HUES6 (cell line): ENCODE measurements around the gene PITPNC1.
"Not testable (repeated sequence)": the region's sequence is repeated elsewhere in the genome, so short reads cannot be mapped to it uniquely, and the experiment has no call there.

Experiments used
- H3K27ac ChIP-seq: 2 replicates; pipeline ENCODE4 v1.7.0; 2013; ENCODE audit warnings: low read depth, mild to moderate bottlenecking, low read length, inconsistent platforms
- H3K27me3 ChIP-seq: 2 replicates; pipeline ENCODE4 v1.6.1; 2013; ENCODE audit warnings: low read length; ENCODE audit not compliant: control insufficient read depth, insufficient read depth
- H3K36me3 ChIP-seq: 2 replicates; pipeline ENCODE4 v1.6.1; 2013; ENCODE audit warnings: low read length; ENCODE audit not compliant: control insufficient read depth, insufficient read depth
- H3K4me1 ChIP-seq: 2 replicates; pipeline ENCODE4 v1.6.1; 2013; ENCODE audit warnings: low read length; ENCODE audit not compliant: control insufficient read depth, insufficient read depth
- H3K4me3 ChIP-seq: 2 replicates; pipeline ENCODE4 v1.5.1; 2013; ENCODE audit warnings: low read depth, low read length
- H3K9ac ChIP-seq: one replicate; pipeline ENCODE4 v1.6.1; 2013; ENCODE audit warnings: mild to moderate bottlenecking, low read length
- H3K9me3 ChIP-seq: 2 replicates; pipeline ENCODE4 v1.6.1; 2013; ENCODE audit warnings: low read depth, low read length; ENCODE audit not compliant: control insufficient read depth, insufficient read depth

Gene PITPNC1

GRCh38 chr17:67421869-67422273 lies 44.8 kb downstream of the PITPNC1 start:
- H3K4me1 ChIP-seq, result peaks cover 14% of the 10 kb centered on the region; the same call in 1 of the 2 replicates
- H3K4me3 ChIP-seq, result no peak overlapping the region
- no peak overlapping the region for H3K27ac ChIP-seq
- H3K9me3 ChIP-seq, result peaks cover 3% of the 10 kb centered on the region; the same call in 1 of the 2 replicates
- no peak overlapping the region for H3K9ac ChIP-seq
- no peaks in the 10 kb centered on the region for H3K27me3 ChIP-seq
- no peaks in the 10 kb centered on the region for H3K36me3 ChIP-seq

DNA sequence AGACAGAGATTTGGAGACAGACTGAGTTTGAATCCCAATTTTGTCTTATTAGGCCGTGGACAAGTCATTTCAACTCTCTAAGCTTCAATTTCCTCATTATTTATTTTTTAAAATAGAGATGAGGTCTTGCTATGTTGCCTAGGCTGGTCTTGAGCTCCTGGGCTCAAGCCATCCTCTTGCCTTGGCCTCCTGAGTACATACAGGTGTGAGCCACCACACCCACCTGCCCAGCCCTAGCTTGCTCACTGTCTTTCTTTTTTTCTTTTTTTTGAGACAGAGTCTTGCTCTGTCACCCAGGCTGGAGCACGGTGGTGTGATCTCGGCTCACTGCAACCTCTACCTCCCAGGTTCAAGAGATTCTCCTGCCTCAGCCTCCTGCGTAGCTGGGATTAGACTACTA lies 45.2 kb downstream of the PITPNC1 start:
- H3K36me3 ChIP-seq, H3K27ac ChIP-seq, H3K9me3 ChIP-seq, H3K9ac ChIP-seq, H3K4me3 ChIP-seq, H3K27me3 ChIP-seq: not testable (repeated sequence)
- H3K4me1 ChIP-seq, result peaks cover 14% of the 10 kb centered on the region; the same call in 1 of the 2 replicates

- H3K4me1 ChIP-seq, result peaks cover 14% of the 10 kb centered on the region; the same call in 1 of the 2 replicates
- H3K27ac ChIP-seq, result 0 out of 2 replicates have a peak overlapping the region, but pooled peaks have one; percentile 45
- H3K9ac ChIP-seq, result no peak overlapping the region
- peaks cover 3% of the 10 kb centered on the region; the same call in 1 of the 2 replicates for H3K9me3 ChIP-seq
- no peaks in the 10 kb centered on the region for H3K36me3 ChIP-seq
- H3K4me3 ChIP-seq, result no peak overlapping the region
- H3K27me3 ChIP-seq, result no peaks in the 10 kb centered on the region
Measured at GRCh38 chr17:67422897-67423296, 45.8 kb downstream of the PITPNC1 start.

DNA sequence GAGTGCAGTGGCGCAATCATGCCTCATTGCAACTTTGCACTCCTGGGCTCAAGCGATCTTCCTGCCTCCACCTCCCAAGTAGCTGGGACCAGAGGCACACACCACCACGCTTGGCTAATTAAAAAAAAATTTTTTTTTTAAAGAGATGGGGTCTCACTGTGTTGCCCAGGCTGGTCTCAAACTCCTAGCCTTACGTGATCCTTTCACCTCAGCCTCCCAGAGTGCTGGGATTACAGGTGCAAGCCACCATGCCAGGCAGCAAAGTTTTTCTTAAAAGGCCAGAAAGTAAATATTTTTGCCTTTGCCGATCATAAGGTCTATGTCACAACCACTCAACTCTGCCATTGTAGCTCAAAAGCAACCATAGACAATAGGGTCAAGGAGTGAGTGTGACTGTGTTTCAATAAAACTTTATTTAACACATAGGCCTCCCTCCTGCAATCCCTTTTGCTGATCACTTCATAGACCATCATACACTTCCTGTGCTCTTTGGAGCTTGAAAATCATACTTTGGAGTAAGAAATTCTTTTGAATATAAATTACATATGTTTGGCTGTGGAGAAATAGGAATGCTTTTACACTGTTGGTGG lies 48.6 kb downstream of the PITPNC1 start:
- H3K9me3 ChIP-seq, result peaks cover 3% of the 10 kb centered on the region; the same call in 1 of the 2 replicates
- H3K27me3 ChIP-seq, result no peaks in the 10 kb centered on the region
- no peaks in the 10 kb centered on the region for H3K36me3 ChIP-seq
- H3K4me3 ChIP-seq, result no peak overlapping the region
- peaks cover 14% of the 10 kb centered on the region; the same call in 1 of the 2 replicates for H3K4me1 ChIP-seq
- no peak overlapping the region for H3K9ac ChIP-seq
- no peak overlapping the region for H3K27ac ChIP-seq

- Histone ChIP-seq H3K36me3 (no peaks in the 10 kb centered on the region), H3K4me3 (no peak overlapping the region), H3K4me1 (peaks cover 10% of the 10 kb centered on the region; the same call in 1 of the 2 replicates), H3K27me3 (no peaks in the 10 kb centered on the region), H3K27ac (no peak overlapping the region), H3K9ac (no peak overlapping the region), H3K9me3 (peaks cover 3% of the 10 kb centered on the region; the same call in 1 of the 2 replicates)
Measured at GRCh38 chr17:67427424-67427823, 50.3 kb downstream of the PITPNC1 start.

DNA sequence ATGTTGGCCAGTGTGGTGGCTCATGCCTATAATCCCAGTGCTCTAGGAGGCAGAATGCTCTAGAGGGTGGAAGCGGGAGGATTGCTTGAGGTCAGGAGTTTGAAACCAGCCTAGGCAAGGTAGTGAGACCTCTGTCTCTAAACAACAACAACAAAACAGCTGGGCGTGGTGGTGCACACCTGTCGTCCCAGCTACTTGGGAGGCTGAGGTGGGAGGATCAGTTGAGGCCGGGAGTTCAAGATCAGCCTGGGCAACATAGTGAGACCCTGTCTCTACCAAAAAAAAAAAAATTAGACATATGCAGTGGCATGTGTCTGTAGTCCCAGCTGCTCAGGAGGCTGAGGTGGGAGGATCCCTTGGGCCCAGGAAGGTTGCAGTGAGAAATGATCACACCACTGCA lies 53.4 kb downstream of the PITPNC1 start:
- H3K27me3 ChIP-seq, H3K4me3 ChIP-seq, H3K36me3 ChIP-seq, H3K9ac ChIP-seq, H3K27ac ChIP-seq, H3K9me3 ChIP-seq: not testable (repeated sequence)
- peaks cover 14% of the 10 kb centered on the region; the same call in 1 of the 2 replicates for H3K4me1 ChIP-seq

- Histone ChIP-seq H3K9me3 (no peaks in the 10 kb centered on the region), H3K27ac (peak overlapping the region; percentile 19; the same call in 1 of the 2 replicates), H3K9ac (no peak overlapping the region), H3K36me3 (no peaks in the 10 kb centered on the region), H3K4me3 (no peak overlapping the region), H3K4me1 (peaks cover 14% of the 10 kb centered on the region; the same call in 1 of the 2 replicates), H3K27me3 (no peaks in the 10 kb centered on the region)
Measured at GRCh38 chr17:67431249-67432015, 54.4 kb downstream of the PITPNC1 start.

- Histone ChIP-seq H3K9me3 (no peaks in the 10 kb centered on the region), H3K4me3 (no peak overlapping the region), H3K27ac (no peak overlapping the region), H3K36me3 (no peaks in the 10 kb centered on the region), H3K27me3 (no peaks in the 10 kb centered on the region), H3K9ac (no peak overlapping the region), H3K4me1 (peaks cover 14% of the 10 kb centered on the region)
Measured at GRCh38 chr17:67433248-67433924, 56.3 kb downstream of the PITPNC1 start.

DNA sequence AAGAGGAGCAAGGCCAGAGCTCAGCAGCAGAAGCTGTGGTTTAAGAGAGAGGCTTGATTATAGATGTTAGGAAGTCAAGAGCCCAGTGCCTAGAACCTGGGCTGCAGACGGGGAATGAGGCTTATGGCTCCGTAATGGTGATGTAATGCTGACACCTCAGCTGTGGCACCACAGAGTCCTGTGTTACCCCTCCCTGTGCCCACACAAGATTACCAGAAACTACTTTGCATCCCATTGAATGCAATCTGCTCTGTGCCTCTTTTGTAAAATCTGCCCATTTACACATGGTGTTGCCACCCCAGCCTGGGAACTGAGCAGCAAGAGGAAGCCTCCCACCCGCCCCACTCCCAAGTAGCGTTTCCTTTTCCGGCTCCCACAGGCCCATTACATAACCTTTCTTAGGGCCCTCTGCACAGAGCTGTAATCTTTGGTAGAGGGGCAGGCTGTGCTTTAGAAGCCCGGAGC lies 57.0 kb downstream of the PITPNC1 start:
- no peak overlapping the region for H3K4me3 ChIP-seq
- H3K27ac ChIP-seq, result no peak overlapping the region
- H3K4me1 ChIP-seq, result peaks cover 20% of the 10 kb centered on the region
- H3K9ac ChIP-seq, result no peak overlapping the region
- no peaks in the 10 kb centered on the region for H3K9me3 ChIP-seq
- H3K27me3 ChIP-seq, result no peaks in the 10 kb centered on the region
- no peaks in the 10 kb centered on the region for H3K36me3 ChIP-seq

DNA sequence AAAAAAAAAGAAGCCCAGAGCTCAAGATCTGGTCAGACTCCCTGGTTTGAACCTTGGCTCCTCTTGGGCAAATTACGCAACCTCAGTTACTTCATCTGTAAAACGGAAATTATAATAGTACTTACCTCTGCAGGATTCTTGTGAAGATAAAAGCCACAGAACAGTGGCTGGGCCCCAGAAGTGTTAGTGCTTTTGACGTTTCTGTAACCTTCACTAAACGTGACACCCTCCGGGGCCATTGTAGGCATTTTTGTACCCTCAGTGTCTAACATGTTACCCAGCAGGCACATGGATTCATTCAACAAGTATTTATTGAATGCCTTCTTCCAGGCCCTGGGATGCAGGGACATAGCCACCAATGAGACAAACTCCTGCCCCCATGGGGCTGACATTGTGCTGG lies 58.0 kb downstream of the PITPNC1 start:
- Histone ChIP-seq H3K27me3 (no peaks in the 10 kb centered on the region), H3K9me3 (no peaks in the 10 kb centered on the region), H3K4me1 (peaks cover 20% of the 10 kb centered on the region), H3K9ac (no peak overlapping the region), H3K4me3 (no peak overlapping the region), H3K27ac (no peak overlapping the region), H3K36me3 (no peaks in the 10 kb centered on the region)

DNA sequence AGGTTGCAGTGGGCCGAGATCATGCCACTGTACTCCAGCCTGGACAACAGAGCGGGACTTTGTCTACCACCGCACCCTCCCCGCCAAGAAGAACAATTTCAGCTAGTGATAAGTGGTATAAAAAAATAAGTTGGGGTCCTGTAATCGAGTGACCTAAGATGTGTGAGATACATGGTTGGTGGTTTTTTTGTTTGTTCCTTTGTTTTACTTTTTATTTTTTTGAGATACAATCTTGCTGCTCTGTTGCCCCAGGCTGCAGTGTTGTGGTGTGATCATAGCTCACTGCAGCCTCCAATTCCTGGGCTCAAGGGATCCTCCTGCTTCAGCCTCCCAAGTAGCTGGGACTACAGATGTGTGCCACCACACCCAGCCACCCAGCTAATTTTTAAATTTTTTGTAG lies 58.7 kb downstream of the PITPNC1 start:
- H3K4me1 ChIP-seq, result peaks cover 23% of the 10 kb centered on the region
- H3K36me3 ChIP-seq, result no peaks in the 10 kb centered on the region
- H3K4me3 ChIP-seq, result no peak overlapping the region
- H3K27me3 ChIP-seq, result no peaks in the 10 kb centered on the region
- H3K9ac ChIP-seq, result no peak overlapping the region
- H3K27ac ChIP-seq, result no peak overlapping the region
- H3K9me3 ChIP-seq, result no peaks in the 10 kb centered on the region
